HG03108 (cell line): Measurements from ENCODE around the gene RPS14.
A peak's percentile ranks its signal among the peaks of the same experiment; 100 is the strongest.
"Not testable (repeated sequence)": the region's sequence is repeated elsewhere in the genome, so short reads cannot be mapped to it uniquely, and the experiment has no call there.

Experiments
- ATAC-seq: cut with Tn5 transposase; IDR thresholded peaks from one replicate; pipeline ENCODE4 v1.9.1; 2021; ENCODE audit warnings: moderate library complexity; ENCODE audit not compliant: unreplicated experiment

The RPS14 gene

DNA sequence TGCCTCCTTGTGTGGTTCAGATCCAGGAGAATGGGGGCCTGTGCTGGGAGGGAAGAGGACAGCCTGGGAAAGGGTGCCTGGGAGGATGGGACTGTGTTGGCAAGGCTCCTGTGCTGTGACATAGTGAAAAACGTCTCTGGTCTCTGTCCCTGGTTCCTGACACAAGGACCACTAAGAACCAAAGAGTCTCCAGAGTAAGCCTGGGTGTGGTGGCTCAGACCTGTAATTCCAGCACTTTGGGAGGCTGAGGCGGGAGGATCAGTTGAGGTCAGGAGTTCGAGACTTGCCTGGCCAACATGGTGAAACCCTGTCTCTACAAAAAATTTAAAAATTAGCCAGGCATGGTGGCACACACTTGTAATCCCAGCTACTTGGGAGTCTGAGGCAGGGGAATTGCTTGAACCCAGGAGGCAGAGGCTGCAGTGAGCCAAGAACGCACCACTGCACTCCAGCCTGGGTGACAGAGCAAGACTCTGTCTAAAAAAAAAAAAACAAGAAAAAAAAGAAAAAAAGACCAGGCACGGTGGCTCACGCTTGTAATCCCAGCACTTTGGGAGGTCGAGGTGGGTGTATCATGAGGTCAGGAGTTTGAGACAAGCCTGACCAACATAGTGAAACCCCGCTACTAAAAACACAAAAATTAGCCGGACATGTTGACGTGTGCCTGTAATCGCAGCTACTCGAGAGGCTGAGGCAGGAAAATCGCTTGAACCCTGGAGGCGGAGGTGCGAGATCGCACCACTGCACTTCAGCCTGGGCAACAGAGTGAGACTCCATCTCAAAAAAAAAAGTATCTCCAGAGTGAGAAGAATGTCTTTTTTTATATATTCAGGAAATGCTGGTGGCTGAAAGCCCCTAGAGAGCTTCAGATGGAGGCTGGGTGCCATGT, 35.4 kb downstream of the RPS14 start:
- ATAC-seq: not testable (repeated sequence)

DNA sequence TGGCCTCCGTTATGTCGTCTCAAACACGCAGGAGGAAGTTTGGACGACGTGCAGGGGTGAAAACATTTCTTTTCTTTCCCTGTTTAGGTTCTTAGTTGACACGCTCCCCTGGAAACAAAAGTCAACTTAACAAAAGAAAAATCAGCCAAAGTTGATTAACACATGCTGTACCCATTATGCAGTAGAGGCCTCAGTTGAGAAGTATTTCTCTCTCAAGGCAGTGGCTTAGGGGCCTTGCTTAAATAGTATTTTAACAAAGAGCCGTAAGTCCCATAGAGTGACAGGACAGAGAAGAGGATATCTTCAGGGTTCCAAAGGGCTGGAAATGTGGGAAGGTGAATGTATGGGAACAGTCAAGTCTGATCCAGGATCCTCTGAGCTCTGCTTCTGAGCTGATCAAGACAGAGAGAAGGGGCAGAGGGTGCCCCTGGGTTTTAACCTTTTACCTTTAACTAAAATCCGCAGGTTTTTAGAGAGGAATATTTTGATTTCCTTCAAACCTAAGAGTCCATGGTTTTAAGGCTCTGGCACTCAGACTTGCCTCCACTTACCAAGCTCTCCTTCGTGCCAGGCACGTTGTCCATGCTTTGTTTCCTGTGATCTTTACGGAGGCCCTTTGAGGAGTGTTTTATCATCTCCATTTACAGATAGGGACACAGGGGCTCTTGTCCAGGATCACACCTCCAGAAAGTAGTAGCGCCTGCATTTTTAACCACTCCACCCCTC, 36.2 kb downstream of the RPS14 start:
- no peak for ATAC-seq

DNA sequence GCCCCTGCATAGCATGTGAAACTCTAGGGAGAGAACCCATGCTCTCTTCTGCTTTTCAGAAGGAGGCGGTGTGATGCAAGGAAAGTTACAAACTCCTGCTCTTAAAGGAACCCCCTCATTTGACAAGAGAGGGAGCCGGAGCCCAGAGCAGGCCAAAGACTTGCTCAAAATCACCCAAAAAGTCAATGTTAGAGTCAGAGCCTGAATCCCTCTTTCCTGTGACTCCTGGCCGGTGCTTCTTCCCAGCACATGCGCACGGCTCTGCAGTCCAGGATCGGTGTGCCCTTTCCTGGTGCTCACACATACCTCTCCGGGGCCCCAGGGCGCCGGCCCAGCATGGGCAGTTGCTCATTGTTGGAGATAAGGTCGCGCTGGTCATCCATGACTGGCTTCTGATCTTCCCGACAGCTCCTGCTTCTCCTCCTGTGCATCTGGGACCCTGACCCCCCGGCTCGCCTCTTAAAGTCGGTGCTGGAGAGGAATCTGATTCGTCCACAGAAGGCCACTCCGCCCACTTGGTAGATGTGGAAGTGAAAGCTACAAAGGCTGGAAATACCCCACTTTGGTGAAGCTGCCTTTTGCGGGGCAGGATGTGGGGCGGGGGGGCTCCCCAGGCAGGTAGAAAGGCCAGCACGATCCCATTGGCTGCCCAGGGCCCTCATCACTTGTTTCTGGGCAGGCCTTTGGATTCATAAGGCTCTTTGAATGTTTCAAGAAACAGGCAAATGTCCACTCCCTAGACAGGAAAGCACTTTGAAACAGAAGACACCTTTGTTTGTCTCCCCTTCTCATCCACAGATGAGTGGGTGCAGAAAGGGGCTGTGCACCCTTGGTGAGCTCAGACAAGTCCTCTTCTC, 37.0 kb downstream of the RPS14 start, which contains the start of gene CD74:
Gene CD74 (minus strand): TSS at position 592 of the 857 bp plus-strand sequence. CDS start 161 bp downstream, at position 431.
- peak; percentile 69 for ATAC-seq

DNA sequence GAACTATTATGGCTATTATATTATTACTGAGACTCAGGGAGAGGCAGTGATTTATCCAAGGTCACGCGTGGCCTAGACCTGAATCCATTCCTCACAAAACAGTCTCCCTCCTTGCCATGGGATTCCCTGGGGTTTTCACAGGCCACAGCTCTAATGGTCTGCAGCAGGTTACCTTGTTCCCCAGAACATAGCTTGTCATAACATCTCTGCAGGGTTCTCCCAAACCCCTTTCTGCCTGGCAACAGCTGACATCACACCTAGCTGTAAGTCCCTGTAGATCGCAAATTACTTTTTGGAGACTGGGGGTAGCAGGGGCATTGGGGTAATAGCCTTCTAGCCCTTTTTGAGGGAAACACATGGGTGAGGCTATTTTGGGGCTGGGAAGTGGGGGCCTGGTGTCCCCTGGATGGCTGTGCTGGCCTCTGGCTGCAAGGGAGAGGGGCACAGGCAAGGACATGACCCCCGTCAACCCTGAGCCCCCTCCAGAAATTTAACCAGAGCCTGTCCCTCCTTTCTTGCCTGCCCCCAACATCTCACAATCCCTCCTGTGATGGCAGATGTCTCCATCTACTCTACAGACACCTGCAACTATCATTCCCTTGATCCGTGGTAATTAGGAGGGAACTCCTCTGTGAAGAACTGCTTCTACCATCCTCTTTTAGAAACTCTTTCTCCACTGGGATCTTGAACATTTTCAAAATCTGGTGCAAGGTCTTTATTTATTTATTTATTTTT, 38.1 kb downstream of the RPS14 start:
- peak; percentile 22 for ATAC-seq

DNA sequence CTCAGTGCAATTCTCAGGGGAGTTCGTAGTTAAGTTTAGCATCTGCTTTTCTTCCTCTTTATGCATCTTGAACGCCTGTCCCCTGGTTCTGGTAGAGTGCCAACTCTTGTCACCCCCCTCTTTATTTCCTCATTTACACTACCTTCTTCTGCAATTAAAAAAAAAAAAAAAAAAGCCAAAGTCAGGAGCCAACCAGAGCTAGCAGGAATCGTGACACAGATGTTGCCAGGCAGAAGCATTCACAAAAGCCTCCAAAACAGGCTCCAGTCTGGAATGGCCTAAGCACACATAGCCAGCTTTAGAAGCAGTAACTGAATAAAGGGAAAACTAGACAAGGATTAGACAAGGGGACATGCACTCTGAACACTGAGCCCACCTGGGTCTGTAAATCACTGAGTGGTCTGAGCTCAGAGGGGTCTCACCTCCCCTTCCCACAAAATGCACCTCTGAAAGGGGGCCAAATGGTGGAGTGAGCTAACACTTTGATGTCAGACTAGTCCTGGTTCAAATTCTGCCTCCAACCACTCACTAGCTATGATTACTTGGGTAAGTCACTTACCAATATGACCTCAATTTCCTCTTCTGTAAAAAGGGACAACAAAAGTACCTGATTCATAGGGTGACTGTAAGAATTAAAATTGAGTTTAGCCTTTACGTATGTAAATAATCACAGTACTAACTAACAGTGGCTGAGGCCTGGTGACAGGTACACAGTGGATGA, 38.9 kb downstream of the RPS14 start:
- ATAC-seq: no peak

DNA sequence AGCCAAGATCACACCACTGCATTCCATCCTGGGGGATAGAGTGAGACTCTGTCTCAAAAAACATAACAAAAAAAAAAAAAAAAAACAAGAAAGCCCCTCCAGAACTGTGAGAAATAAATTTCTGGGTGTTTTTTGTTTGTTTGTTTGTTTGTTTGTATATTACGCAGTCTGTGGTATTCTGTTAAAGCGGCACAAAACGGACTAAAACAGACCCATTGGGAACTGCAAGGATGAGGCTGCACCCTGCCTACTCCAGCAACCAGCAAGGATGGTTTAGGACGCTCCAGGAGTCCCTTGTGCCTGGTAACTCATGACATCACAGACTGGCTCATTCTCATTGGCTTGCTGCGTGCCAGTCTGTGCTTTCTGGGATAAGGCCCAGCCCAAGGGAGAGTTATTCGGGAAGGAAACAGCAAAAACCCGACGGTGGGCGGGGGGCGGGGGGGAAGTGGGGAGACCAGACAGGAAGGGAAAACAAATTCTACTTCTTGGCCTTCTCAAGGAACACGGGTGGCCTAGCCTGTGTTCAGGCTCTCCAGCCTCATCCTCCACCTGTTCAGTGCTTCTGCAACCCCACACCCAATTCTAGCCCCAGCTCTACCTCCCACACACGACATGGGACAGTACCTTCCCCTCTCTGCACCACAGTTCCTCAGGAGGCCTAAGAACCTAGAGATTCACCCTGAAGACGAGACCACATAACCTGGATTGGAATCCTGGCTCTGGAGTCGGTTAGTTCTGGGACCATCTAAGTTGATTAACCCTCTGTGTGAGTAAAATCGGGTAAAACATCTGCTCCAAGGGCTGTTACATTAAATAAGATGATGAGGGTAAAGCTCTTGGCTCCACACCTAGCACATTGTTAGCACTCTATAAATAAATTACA, 39.7 kb downstream of the RPS14 start:
- ATAC-seq: peak; percentile 31

DNA sequence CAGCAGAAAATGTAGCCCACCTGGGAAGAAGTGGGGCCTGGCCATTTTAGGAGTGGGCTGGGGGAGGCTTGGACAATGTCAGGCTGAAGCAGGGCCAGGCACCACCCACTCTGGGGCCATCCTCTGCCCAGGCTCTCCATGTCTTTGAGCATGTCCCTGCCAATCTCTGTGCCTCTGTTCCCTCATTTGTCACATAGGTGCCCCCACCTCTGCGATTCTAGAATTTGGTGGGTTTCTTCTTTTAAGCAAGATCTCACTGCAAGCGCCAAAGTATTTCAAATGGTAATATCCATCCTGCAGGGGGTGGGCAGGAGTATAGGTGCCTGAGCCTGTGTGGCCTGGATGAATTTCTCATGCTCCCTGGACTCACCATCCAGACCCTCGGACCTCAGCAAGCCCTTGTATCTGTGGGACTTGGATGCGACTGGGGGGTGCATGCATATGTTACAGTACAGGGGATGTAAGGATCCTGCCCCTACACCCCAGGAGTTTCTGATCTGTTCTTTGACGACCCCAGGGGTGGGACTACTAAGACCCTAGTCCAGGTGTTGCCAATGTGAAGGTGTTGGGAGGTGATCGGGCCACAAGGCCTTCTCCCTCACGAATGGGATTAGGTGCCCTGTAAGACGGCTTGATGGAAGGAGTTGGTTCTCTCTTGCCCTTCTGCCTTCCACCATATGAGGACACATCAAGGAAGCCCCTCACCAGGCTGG, 41.2 kb downstream of the RPS14 start:
- no peak for ATAC-seq

DNA sequence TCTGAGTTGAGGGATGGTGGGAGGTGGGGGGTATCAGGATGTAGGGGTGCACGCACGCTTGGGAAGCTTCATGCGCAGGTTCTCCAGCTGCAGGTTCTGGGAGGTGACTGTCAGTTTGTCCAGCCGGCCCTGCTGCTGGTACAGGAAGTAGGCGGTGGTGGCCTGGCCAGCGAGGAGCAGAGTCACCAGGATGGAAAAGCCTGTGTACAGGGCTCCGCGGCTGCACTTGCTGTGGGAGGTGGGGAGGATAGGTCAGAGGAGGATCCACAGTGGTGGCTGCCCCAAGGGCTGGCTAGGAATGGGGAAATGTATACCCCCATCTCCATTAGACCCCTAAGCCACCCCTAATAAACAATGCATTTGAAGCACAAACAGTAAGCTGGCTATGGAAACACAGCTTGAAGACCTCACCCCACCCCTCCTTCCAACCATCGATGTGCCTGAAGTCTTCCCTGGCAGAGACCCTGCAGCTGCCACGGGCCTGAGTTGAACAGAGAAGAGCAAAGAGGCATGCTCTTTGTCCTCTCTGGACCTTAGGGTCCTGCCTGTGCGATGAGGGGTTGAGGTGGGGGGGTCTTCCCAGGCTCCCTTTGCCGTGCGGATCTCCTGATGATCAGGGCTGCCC, 42.3 kb downstream of the RPS14 start:
- ATAC-seq: no peak

DNA sequence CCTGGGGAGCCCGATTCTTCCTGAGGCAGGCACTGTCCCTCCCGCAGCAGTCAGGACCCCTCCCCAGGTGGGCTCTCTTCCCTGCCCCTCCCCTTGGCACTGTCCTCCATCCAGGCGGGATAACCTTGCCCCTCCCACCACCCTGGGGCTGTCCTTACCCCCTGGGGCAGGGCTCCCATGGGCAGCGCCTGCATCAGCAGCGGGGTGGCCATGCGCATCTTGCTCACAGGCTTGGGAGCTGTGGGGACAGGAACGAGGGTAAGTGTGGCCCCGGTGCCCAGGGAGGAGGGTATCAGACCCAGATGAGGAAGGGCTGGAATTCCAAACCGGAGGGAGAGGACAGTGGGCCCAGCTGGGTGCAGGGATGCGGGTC, 42.8 kb downstream of the RPS14 start:
- no peak for ATAC-seq

DNA sequence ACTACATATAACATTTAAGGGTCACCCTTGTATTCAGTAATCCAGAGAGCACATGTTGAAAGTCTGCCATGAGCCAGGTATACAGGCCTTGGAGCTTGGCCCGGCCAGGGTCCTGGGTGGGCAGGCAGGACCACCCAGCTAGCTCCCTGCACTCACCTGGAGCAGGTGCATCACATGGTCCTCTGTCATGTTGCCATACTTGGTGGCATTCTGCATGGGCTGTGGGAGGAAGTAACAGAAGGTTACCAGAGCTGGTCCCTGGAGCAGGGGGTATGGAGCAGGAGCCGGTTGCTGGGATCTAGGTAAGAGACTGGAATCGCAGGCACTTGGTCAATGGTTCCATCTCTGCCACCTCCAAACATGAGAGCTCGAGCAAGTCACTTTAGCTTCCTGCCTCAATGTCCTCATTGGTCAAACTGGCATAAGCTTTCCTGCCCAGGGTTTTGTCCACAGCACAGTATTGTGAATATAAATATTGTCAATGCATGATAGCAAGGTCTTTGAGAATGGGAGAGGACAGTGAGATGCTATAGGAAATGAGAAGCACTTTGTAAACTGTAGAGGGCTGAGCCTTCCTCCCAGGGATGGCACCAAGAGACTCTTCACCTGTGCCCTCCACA, 43.3 kb downstream of the RPS14 start:
- no peak for ATAC-seq

DNA sequence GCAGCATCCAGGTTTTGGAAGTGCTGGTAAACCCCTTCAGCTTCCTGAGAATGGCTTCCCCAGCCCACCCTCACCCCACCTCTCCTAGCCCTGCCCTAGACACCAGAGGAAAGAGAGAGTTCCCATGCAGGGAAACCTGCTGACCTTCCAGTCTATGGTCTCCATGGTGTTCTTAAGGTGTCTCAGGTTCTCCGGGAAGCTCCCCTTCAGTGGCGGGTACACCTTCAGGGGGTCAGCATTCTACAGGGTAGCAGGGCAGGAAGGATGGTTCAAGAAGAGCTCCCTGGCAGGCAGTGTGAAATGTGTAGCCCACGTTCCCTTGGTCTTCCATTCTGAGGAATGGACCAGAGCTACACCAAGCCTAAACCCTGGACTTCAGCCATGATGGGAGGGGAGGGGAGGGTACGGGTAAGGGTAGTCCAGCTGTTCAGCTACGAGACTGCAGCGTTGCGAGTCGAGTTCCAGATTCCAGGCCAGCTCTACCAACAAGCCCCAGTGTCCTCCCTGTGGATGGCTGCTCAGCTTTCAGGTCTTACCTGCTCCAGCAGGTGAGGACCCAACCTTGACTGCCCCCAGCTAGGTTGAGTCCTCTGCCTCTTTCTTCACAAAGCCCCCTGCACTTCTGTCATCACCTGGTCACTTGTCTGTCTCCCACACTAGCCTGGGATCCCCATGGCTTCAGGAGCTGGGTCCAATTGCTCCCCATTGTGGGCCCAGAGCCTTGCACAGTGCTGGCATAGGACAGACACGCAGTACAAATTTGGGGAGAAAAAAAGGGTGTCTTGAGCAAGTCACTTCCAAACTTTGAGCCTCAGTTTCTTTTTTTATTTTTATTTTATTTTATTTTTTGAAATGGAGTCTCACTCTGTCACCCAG, 44.4 kb downstream of the RPS14 start:
- ATAC-seq: no peak

DNA sequence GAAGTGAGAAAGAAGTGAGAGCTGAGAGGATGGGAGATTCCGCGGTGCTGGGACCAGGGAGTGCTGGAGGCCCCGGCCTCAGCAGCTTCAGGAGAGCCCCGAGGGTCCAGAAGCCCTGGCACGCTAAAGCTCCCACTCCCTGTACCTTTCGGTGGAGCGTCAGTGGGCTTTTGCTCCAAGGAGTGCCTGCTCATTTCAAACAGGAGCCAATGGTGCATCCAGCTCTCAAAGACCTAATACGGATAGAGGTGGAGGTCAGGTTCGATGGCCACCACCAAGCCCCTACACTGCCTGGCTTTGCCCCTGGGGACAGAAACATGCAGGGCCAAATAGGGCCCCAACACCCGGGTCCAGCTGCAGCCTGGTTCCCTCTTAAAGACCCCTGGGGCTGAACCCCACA, 45.0 kb downstream of the RPS14 start:
- no peak for ATAC-seq

DNA sequence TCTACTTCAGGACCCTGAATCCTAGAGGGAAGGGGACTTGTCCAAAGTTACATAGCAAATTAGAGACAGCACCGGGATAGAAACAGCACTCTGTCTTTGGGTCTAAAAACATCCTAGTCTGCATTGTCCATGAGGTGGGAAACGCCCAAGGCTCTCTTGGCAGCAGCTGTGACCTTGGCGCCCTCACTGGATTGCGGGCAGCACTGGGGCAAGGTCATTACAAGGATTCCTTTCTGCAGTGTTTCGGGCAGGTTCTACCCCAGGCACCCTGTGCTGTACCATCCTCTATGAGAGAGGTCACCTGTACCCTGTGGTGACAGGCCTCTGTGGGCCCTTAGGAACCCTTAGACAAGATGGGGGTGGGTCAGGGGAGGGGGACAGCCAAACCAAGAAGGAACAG, 45.4 kb downstream of the RPS14 start:
- ATAC-seq: no peak

DNA sequence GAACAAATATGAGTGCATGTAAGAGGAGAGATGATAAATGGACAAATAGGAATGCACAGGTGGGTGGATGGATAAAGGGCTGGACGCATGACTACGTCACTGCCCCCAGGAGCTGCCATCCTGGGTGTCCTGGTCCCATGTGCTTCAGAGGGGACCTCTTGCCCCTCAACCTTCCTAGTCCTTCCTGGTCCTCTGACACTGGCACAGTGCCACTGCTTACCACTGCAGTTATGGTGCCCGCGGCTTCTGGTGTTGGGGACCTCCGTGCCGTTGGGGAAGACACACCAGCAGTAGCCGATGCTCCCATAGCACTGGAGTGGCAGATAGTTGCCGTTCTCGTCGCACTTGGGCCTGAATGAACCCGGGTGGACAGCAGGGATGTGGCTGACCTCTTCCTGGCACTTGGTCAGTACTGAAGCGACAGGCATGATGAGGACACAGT, 46.6 kb downstream of the RPS14 start:
- no peak for ATAC-seq

DNA sequence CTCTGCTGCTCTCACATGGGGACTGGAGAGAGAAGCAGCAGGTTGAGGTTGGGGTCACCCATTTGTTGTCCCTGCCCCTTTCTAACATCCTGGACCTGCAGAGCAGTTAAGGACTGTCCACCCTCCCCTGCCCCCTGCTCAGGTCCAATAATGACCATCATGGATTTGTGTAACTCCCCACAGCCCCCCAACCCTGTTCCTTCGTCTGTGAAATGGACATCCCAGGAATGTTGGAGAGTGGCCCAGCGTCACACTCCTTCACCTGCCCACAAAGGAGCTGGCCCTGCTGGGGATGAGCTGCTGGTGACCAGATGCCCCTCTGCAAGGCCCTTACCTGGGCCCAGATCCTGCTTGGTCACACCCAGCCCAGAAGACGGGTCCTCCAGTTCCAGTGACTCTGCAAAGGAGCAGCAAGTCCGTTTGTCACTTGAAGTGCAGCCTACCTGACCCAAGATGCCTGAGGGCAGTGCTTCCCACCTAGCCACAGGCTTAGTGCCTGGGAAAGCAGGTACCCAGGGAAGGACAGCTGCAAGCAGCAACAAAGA, 47.2 kb downstream of the RPS14 start:
- no peak for ATAC-seq
